GM19438 (cell line): ENCODE measurements around the gene MAP4.
"Not testable (repeated sequence)": the region's sequence is repeated elsewhere in the genome, so short reads cannot be mapped to it uniquely, and the experiment has no call there.

Source experiments
- ATAC-seq: cut with Tn5 transposase; IDR thresholded peaks from one replicate; pipeline ENCODE4 v1.9.1; 2021; ENCODE audit warnings: low read depth; ENCODE audit not compliant: unreplicated experiment

MAP4 gene

DNA sequence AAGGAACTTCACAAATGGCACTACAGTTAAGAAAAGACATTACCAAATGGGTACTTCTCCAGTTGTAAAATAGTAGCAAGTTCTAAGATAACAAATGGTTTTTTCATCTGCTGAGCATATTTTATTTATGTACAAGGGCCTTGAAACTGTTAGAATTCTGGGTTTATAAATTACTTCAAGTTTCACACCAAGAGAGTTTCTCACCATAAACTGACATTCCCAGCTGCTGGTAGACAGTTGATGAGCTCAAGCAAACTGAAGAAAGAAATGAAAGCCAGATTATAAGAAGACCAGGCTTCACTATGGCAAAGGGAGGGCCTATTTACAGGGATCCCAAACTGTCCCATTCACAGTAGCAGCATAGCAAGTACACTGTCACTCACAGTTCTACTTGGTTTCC is 113.5 kb downstream of the MAP4 start:
- no peak for ATAC-seq

DNA sequence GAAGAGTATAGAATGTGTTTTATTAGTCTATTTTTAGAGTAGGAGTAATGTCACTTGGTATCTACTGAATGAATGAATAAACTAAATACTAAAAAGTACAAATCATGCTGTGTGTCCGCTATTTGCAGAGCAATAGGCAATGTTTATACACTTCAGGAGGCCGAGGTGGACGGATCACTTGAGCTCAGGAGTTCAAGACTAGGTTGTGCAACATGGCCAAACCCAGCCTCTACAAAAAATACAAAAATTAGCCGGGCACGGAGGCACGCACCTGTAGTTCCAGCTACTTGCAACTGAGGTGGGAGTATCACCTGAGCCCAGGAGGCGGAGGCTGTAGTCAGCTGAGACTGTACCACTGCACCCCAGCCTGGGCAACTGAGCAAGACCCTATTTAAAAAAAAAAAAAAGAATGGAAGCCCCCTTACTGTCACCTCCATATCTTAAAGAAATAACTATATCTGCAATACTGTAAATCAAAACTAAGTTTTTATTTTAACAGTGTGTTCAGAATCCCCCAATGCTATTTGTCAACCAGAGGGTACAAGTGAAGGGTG is 114.9 kb downstream of the MAP4 start:
- no peak for ATAC-seq

DNA sequence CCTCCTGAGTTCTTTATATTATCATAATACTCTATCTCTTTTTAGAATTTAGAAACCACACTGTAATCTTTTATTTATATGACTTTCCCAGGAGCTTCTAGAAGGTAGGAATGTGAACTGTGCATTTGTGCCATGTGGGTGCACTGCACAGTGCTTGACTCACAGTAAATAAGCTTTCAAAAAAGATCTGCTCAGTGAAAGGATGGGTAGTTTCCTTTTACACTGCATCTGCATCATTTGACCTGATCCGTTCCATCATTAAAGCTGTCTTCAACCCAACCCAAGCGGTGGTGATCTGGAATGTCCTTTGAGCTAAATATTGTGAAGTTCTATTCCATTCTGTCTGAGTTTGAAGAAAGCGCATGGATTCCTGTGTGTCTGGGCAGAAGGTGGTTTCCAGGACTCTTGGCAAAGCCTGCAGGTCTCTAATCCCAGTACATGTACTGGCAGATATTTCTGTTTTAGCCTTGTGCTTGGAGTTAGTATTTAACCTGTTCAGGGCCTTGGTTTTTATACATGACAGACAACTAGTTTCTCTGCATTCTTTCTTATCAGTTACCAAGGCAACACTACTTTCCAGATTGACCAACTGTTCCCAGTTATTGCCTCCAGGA is 116.6 kb downstream of the MAP4 start:
- ATAC-seq: no peak

DNA sequence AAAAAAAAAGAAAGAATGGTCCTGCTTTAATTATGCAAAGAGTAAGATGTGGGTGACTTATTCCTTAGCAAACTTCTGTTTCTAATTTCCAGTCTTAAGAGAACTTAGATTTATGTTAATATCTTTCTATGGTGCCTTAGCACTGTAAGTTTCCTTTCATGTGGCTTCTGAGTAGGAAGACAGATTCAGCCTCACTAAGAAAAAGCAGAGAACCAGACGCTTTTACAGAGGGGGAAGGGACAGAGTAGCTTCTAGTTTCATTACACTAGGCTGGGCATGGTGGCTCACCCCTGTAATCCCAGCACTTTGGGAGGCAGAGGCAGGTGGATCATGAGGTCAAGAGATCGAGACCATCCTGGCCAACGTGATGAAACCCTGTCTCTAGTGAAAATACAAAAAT is 118.3 kb downstream of the MAP4 start:
- ATAC-seq: no peak

DNA sequence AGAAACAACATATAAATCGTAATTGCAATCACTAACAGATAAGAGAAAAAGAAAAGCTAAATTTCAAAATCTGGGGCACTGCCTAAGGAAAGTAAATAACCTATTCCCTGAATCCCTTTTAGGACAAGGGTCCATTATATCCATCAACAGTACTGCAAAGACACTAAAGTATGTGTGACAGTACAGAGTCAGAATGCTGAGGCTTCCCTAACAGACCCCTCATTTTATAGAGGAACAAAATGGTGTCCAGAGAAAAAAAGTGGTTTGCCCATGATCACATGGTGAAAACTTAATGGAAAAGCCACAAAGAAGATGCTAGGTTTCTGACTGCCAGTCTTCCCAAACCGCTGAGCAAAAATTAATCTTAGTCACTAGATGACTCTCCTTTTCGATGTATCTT is 119.5 kb downstream of the MAP4 start:
- ATAC-seq: no peak

DNA sequence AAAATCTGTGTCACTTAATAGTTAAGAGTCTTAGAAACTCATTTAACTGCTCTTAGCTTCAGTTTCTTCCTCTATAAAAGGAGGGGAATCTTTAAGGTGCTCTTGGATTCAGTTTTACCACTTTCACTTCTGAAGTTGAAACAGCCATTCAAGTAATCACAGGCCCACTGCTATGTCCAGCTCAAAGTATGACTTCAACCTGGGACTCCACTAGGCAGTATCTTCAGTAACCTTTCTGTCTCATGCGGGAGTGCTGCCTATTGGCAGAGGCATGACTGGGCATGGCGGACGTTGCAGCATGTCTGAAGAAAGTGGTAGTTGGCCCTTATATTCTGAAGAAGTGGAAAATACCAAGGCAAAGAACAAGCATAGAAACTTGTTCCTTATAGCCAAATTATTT is 121.0 kb downstream of the MAP4 start:
- no peak for ATAC-seq

DNA sequence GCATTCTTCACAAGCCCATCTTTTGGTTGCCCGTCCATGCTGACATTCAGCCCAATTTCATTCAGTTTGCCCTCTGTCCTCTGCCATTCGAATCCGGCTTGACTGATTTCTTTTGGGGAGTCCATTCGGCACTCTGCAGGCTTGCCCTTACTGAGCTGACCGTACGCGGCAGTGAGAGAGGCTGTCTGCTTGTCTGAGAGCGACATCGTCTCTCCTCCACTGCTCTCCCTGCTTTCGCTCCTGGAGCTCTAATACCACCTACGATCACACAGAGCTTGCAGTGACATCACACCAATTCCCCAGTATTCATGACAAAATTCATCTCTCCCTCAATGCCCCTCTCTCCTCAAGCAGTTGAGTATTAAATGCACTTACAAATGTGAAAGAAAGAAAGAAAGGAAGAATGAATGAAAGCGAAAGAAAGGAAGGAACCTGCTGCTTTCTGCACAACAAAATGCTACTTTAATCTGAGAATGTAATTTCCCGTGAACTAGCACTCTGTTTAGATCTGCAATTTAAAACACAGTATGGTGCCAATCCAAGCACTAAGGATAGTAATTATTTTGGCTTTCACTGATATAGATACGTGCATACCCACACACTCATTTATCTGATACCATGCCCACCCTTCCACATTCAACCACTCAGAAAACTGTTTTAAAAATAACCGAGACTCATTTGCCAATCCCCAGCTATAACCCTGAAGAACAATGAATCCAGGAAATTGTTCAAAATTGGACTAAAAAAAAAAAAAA is 123.8 kb downstream of the MAP4 start:
- no peak for ATAC-seq

DNA sequence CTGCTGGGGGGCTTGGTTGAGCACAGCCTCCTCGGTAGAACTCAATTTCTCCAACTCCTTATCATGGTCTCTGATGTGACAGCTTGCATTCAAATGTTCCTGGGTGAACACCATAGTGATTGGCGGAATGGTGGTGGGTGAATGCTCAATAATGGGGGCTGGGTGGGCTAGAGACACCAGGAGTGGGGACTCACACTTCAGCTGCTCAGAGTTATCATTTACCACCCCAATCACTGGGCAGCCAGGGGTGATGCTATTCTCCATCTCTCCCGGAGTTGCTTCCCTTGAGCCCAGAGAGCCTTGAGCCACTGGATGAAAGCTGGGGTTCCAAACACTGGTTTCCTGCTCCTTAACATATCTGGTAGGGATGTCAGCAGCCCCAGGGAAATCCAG is 124.6 kb downstream of the MAP4 start:
- ATAC-seq: no peak

DNA sequence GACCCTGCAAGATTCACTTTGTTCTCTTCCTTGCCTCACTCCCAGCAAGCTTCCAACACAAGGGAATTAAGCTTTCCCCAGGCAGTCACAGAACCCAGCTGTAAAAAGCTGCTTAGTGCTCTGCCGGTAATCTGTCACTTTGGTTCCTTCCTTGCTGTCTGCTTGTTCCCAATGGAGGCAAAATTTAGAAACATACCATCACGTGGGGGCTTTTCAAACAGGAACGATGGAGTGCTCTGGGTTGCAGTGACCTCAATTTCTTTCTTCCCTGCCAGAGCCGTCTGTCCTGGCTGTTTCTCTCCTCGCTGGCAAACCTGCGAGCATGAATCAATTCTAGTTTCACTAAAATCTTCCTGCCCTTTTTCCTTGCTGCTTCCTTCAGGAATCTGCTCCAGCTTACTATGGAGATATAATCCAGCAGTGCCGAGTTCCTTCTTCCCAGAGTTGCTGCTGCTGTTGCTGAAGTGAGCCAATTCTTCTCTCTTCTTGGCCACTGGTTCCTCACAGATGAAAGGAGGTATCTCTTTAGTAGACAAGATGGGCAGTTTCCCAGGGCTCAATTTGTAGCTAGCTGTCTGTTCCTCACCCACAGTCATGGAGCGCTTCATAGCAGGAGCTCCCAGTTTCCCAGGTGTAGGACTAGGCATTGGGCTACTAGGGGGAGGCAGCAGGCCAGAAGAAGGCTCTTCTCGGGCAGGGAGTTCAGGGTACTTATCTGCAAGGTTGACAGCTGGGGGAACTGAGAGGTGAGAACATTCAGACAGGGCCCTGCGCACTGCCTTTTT is 125.2 kb downstream of the MAP4 start:
- ATAC-seq: no peak

DNA sequence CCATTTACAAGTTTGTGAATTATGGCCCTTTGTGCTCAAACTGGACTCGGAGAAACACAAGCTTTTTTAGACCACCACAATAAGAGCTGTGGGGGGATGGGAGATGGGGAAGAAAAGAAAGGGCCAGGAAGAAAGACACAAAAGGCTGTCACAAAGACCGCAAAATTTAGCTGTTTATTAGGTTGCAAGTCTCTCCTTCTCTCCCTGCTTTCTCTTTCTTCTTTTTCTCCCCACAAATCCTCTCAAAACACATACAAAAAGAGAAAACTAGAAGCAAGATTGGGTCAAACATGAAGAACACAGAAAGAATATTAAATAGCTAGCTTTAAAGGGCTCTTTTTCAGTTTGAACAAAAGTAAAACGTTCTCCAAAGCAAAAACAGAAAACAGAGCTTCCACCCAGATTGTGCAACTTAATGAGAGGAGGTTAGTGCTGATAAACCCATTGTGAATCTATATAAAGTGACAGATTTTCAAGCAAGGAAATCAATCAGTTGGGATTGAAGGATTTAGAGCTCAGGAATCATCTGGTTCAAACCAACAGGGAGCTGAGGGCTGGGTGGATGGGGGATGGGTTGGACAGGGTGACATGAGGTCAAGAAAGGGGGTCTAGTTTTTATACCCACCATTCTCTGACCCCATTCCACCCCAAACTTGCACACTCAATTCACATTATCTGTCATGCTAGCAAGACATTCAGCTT is 125.9 kb downstream of the MAP4 start:
- ATAC-seq: no peak

DNA sequence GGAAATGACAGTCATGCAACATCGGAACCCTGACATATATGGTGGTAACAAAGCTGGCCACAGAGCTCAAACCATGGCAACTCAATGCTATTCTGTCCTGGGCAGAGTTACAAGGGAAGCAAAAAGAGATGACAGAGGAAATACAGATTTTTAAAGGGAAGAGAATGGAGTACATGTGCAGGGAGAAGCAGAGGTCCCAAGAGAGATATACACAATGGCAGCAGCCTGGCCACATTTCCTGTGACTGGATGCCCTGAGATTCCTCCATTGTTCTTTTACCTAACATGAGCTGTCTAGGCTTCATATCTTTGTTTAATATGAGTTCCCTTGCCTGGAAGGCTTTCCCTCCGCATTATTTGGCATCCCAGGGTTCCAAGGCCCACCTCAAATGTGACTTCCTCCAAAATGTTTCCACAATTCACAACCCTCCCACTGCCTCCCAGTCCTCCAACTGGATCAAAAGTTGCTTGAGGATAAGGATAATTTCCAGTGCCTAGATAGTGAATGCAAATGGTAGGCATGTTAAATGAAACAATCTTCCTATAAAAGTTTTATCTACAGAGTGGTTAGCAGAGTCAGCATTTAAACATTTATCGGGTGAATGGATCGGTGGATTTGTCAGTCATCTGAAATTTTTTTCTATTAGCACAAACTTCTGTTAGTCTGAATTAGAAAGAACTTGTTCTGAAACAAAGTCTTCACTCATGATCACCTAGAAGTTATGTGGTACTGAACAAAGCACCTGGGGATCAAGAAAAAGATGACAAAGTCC is 127.0 kb downstream of the MAP4 start:
- no peak for ATAC-seq

DNA sequence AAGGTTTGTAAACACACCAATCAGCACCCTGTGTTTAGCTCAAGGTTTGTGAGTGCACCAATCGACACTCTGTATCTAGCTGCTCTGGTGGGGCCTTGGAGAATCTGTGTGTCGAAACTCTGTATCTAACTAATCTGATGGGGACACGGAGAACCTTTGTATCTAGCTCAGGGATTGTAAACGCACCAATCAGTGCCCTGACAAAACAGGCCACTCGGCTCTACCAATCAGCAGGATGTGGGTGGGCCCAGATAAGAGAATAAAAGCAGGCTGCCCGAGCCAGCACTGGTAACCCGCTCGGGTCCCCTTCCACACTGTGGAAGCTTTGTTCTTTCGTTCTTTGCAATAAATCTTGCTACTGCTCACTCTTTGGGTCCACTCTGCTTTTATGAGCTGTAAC is 128.2 kb downstream of the MAP4 start:
- ATAC-seq: not testable (repeated sequence)

DNA sequence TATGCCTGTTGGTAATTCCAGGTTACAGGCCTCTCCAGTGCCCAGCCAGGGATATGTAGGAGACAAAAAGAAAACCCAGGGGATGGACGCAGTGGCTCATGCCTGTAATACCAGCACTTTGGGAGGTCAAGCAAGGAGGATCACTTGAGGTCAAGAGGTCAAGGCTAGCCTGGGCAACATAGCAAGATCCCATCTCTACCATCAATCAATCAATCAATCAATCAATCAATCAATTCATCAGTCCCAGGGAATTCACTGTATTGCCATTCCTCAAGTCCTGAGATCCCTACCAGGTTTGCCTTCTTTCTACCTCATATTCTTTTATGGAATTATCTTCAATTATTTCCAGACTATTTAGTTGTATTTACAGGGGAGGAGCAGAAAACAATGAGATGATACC is 131.0 kb downstream of the MAP4 start:
- ATAC-seq: no peak

DNA sequence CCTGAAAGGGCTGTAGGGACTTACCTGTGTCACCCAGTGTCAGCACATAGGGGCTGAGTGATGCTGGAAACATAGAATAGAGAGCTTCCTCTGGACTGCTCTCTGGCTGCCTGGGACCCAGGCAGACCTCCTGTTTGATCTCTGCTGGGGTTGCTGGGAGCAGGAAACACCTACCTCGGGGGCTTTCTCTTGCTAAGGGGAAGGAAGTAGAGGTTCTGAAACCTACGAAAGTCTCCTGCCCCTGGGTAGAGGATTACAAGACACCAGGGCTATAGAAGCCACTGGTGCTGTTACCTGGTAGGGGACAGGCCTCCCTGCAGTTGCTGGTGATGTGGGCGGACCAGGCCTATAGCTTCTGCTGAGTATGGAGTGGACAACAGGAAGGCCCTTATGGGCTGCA is 131.6 kb downstream of the MAP4 start:
- no peak for ATAC-seq

DNA sequence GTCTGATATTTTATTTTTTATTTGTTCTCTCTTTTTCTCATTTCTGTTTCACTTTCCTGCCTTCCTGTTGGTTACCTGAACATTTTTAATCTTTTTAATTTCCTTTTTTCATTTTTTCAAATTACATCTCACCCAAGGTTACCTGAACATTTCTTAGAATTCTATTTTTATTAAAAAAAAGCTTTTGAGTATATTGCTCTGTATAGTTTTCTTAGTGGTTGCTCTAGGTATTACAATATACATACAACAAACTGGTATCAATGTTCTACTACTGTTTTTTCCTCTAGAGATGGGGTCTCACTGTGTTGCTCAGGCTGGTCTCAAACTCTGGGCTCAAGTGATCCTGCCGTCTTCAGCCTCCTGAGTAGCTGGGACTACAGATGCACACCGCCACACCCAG is 133.9 kb downstream of the MAP4 start:
- ATAC-seq: no peak

DNA sequence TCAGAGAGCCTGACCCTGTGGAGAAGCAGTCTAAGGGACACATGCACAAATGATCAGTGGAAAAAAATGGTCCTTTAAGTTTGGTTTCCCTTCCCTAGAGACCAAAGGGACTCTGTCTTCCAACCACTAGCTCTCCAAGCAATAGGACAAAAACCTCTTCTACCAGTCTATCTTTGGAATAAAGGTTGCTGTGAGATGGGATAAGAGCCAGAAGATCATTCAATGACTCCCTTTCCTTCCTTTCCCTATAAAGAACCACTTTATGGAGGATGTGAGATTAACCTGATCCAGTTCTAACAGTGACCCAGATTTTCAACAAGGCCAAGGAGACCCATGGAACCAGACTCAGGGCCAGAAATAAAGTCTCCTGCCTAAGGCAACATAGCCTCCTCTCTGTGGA is 138.5 kb downstream of the MAP4 start:
- ATAC-seq: no peak

DNA sequence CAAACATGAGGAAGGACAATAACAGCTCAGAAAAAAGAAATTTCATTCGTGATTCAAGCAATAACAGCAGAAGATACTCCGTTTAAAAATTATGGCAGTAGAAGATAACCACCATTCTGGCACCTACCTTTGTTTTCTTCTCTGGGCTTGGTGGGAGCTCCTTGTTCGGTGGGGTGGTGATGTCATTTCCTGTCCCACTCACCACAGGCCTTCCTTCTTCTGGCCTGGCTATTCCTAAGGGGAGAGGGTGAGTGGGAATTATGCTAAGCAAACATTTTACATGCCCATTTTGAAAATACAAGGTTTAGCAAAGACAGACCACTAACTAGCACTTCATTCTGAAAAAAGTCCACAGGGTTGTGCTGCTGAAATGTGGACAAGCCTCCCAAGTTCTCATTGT is 138.9 kb downstream of the MAP4 start:
- no peak for ATAC-seq

DNA sequence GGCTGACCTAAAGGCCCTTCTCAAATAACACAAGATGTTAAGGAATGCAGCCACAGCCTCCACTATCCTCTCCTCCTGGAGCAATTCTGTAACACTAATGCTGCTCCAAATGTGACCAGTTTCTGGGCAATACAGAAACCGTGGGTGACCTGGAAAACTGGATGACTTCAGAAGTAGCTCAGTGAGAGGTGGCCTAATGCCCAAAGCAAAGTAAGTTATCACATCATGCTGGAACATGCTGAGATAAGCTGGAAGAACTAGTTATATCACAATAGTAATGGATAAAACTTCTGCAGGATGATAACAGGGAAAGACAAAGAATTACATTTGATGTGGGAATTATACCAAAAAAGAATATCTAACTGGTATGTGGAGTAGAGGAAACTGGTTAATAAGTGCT is 141.3 kb downstream of the MAP4 start:
- no peak for ATAC-seq

DNA sequence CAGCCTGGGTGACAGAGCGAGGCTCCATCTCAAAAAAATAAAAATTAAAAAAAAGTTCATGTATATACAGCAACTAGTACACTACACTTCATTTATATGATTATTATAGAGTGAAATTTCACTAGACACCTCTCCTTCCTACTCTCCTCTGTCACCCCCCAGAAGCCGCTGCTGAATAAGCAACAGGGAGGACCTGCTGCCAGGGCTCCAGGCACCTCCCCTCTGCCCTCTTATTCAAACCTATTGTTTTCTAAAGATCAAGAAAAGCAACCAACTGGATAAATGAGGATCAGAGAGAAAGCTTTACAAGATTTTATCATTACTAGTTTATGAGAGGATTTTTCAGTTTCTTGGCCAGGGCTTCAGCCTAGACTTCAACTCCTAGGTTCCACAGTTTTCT is 141.8 kb downstream of the MAP4 start:
- no peak for ATAC-seq

DNA sequence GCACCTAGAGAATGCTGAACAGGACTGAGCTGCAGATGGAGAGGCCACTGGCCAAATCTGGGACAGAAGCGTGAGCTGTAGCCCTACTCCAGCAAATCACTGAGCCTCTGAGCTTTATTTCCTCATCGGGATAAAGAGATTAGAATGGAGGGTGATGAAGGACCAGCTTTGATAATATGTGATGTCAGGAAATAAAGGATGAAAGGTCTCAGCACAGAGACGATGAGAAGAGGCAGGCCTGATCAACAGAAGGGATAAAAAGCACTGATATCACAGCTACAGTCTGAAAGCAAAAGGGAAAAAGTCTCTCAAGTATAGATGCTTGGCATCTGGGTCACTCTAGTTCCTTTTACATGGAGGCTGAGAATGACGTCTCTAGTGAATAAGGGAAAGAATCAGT is 143.3 kb downstream of the MAP4 start:
- no peak for ATAC-seq
